ENCODE results near the gene GNL1. TPM values are rescaled to one million over a fixed set of nuclear protein-coding genes. Genes with fewer than 3 reads are reported as not detected.

Gene GNL1
- total and polyA plus RNA-seq, 9 of the 15 experiments (the other 6 are each of a cell fraction or from before 2014, with no cell fraction given): 0.73 to 112 (median 58.0) TPM

DNA sequence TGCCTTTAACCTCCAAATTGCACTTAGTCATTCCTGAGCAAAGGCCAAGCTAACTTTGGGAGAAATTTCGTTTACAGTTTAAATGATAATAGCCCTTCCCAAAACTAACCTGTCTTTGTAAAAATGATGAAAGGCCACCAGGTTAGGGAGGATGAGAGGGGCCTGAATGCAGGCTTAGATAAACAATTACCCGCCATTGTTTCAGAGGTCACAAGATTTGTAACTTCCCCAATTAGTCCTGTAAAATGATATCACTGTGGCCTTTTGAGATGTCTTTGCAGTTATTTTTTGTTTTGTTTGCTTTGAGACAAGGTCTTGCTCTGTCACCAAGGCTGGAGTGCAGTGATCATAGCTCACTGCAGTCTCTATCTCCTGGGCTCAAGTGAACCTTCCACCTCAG, 26.3 kb downstream of the GNL1 start (continued):
- TF ChIP-seq TCFL5 (CRISPR knock-in tag; conservative IDR thresholded peaks at IDR 0.05) (no peak), U2AF2 (optimal IDR thresholded peaks at IDR 0.05; ENCODE audit: low read depth, low read length) (no peak), ZKSCAN3 (CRISPR knock-in tag; IDR thresholded peaks at IDR 0.05) (no peak), PURB (CRISPR knock-in tag; IDR thresholded peaks at IDR 0.05; ENCODE audit: low read depth) (no peak), ZNF644 (tag; IDR thresholded peaks at IDR 0.05; ENCODE audit: low read depth) (no peak), UBTF (IDR thresholded peaks at IDR 0.05; ENCODE audit: borderline replicate concordance in 1 of 2, low read depth in 2 of 2, low read length in 2 of 2) (no peak), ATF1 (CRISPR knock-in tag; IDR thresholded peaks at IDR 0.05) (no peak), ATF1 (tag; IDR thresholded peaks at IDR 0.05) (peak; percentile 17; the same call in 1 of the 2 replicates), ZNF449 (CRISPR knock-in tag; IDR thresholded peaks at IDR 0.05) (no peak), HDAC2 (IDR thresholded peaks at IDR 0.05) (no peak), RB1 (IDR thresholded peaks at IDR 0.05; ENCODE audit: low read depth) (no peak), SOX6 (IDR thresholded peaks at IDR 0.05) (peak; percentile 94), TAF9B (IDR thresholded peaks at IDR 0.05; ENCODE audit: partially characterized antibody) (no peak), STAT6 (CRISPR knock-in tag; IDR thresholded peaks at IDR 0.05) (no peak), ZNF778 (CRISPR knock-in tag; IDR thresholded peaks at IDR 0.05) (no peak), MEIS2 (IDR thresholded peaks at IDR 0.05; ENCODE audit: partially characterized antibody) (peak; percentile 21), ZNF79 (CRISPR knock-in tag; IDR thresholded peaks at IDR 0.05; ENCODE audit: low read depth) (no peak), MYC (IDR thresholded peaks at IDR 0.05; ENCODE audit: low read depth, low read length) (no peak), MYC (CRISPR knock-in tag; IDR thresholded peaks at IDR 0.05; ENCODE audit: borderline replicate concordance, low read depth) (no peak)
- TF ChIP-seq, protein P1, sequence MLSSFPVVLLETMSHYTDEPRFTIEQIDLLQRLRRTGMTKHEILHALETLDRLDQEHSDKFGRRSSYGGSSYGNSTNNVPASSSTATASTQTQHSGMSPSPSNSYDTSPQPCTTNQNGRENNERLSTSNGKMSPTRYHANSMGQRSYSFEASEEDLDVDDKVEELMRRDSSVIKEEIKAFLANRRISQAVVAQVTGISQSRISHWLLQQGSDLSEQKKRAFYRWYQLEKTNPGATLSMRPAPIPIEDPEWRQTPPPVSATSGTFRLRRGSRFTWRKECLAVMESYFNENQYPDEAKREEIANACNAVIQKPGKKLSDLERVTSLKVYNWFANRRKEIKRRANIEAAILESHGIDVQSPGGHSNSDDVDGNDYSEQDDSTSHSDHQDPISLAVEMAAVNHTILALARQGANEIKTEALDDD (IDR thresholded peaks at IDR 0.05): peak; percentile 55; the same call in 1 of the 2 replicates
- TF ChIP-seq, protein P2, sequence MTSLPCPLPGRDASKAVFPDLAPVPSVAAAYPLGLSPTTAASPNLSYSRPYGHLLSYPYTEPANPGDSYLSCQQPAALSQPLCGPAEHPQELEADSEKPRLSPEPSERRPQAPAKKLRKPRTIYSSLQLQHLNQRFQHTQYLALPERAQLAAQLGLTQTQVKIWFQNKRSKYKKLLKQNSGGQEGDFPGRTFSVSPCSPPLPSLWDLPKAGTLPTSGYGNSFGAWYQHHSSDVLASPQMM (CRISPR knock-in tag; IDR thresholded peaks at IDR 0.05): no peak

All from K562 (cell line).